ENCODE data around the gene SPTBN1.

DNA sequence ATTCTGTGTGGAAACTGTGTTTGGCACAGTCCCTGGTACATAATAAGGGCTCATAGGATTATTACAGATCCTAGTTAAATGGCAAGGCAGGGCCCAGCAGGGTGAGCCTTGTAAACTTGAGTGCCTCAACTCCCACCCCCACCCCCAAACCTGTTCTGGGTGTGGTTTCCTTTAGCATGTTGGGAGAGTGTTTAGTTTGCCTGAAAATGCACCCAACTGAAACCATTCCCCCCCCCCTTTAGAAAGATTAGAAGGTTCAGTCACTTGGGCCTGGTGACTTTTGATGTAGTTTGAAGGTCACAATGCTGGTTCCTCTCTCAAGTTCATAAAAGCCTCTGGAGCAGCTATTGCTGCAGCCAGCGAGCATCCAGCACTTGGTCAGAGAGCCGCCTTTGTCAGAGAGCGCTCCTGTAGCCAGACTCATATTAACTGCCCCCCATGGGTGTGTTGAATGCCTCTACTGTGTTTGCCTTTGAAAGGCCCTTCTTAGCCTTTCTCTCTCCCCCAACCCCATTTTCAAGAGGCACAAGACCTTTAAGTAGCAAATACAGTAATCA, 113.7 kb downstream of the SPTBN1 start:
- TF ChIP-seq POLR2A (IDR thresholded peaks at IDR 0.05), result no peak
- TF ChIP-seq, protein P1, sequence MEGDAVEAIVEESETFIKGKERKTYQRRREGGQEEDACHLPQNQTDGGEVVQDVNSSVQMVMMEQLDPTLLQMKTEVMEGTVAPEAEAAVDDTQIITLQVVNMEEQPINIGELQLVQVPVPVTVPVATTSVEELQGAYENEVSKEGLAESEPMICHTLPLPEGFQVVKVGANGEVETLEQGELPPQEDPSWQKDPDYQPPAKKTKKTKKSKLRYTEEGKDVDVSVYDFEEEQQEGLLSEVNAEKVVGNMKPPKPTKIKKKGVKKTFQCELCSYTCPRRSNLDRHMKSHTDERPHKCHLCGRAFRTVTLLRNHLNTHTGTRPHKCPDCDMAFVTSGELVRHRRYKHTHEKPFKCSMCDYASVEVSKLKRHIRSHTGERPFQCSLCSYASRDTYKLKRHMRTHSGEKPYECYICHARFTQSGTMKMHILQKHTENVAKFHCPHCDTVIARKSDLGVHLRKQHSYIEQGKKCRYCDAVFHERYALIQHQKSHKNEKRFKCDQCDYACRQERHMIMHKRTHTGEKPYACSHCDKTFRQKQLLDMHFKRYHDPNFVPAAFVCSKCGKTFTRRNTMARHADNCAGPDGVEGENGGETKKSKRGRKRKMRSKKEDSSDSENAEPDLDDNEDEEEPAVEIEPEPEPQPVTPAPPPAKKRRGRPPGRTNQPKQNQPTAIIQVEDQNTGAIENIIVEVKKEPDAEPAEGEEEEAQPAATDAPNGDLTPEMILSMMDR (IDR thresholded peaks at IDR 0.05), result no peak
- TF ChIP-seq POLR2AphosphoS5 (IDR thresholded peaks at IDR 0.05), result no peak

Data from stomach (tissue), 4 donors.